ENCODE data around the gene TICAM1.
A peak's percentile ranks its signal among the peaks of the same experiment; 100 is the strongest.
"Not testable (repeated sequence)": the region's sequence is repeated elsewhere in the genome, so short reads cannot be mapped to it uniquely, and the experiment has no call there.

Gene TICAM1

DNA sequence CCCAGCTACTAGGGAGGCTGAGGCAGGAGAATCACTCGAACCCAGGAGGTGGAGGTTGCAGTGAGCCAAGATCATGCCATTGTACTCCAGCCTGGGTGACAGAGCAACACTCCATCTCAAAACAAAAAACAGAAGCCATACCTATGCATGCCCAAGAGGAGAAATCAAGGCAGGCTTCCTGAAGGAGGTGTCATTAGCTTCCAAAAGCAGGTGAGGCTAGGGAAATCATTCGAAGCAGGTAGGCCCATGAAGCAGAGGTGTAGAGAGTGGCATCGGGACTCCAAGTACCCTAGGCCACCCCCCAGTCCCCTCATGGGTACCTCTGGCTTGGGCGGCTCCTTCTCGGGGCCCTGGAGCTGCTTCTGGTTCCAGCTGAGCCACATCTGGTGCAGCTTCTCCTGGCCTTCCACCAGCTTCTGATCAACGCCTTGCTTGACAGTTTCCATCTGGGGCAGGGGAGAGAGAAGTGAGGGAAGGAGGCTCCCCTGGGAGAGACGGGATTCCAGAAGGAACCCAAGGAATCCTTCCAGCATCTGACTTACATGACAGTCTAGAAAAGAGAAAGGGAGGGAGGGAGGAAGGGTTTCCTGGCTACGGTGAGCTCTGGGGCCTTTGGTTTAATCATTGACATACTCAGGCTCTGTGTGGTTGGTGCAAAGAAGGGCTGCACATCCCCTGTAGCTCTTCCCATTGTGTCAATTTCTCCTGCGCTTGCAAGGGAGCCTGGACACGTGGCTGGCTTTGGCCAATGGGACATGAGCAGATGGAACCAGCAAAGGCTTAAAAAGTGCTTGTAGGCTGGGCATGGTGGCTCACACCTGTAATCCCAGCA lies 13.1 kb upstream of the TICAM1 start:
- DNase-seq, result no peak

GRCh38 chr19:4843647-4843965 lies 12.1 kb upstream of the TICAM1 start:
- no peak for DNase-seq

DNA sequence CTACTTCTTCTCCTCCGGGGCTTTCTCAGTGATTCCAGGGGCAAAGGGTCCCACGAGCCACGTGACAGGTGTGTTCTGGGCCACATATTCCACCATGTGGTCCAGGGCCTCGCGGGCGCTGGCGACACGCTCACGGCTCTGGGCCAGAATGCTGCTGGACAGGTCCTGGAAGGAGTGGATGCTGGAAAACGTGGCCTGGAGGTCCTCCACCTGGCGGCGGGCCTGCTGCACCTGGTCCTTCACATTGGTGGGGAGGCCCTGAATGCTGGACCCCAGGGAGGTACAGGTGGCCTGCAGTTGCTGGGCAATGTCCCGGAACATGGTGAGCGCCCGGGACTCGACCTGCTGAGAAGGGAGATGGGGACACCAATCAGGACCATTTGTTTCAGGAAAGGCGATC lies 7.7 kb upstream of the TICAM1 start:
- no peak for DNase-seq

DNA sequence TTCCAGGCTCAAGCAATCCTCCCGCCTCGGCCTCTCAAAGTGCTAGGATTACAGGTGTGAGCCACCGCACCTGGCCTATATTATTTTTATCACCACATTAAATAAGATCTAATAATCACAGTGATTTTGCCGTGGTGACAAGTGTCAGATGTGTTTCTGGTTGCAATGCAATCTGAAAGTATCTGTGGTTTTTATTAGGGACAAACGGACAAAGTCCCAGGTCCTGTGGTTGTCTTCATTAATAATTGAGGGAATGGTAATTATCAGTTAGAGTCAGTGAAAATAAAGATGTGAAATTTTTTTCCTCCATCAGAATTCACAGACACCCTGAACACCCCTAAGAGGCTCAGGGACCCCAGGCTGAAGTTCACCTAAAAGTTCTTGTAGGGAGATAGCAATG lies 1.3 kb upstream of the TICAM1 start:
- no peak for DNase-seq

GRCh38 chr19:4831979-4832340 lies 448 bp upstream of the TICAM1 start:
- DNase-seq, result not testable (repeated sequence)

- no peak for DNase-seq
Measured at GRCh38 chr19:4830768-4831265, 695 bp downstream of the TICAM1 start.

DNA sequence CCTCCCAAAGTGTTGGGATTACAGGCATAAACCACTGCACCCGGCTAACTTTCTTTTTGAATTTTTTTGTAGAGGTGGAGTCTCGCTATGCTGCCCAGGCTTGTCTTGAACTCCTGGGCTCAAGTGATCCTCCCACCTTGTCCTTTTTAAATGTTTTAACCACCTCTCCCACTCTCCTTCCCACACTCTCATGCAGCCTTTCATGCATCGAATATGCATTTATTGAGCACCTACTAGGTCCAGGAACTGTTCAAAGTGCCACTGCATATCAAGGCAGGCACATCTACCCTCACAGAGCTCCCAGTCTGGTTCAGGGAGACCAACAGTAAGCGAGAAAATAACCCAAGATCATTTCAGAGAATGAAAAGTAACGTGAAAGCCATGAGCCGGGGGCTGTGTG lies 1.2 kb downstream of the TICAM1 start:
- DNase-seq, result no peak

DNA sequence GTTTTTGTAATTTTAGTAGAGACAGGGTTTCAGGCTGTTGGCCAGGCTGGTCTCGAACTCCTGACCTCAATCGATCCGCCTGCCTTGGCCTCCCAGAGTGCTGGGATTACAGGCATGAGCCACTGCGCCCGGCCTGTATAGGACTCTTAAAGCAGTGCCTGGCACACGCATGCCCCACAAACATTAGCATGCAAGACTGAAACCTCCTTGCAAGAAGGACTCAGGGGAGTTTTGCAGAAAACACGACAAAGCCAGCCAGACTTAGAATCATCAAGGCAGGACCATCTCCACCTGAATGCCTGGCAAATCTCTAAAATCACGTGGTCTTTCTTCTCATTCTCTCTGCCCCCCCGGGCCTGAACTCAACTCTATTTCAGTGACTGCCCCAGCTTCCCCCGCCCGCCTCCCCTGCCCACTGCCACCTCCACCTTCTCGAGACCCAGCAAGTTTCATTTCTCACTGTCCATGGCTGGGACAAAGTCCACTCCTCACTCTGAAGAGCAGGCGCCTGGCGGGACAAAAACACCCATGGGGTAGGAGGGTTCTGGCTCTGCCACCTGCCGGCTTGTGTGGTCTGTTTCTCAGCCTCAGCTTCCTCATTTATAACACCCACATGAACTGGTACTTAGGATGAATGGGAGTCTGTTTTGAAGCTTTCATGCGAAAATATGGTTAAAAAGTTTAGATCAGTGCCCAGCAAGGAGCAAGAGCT lies 2.4 kb downstream of the TICAM1 start:
- peak in 1 of 2 donors; percentile 27 for DNase-seq

DNA sequence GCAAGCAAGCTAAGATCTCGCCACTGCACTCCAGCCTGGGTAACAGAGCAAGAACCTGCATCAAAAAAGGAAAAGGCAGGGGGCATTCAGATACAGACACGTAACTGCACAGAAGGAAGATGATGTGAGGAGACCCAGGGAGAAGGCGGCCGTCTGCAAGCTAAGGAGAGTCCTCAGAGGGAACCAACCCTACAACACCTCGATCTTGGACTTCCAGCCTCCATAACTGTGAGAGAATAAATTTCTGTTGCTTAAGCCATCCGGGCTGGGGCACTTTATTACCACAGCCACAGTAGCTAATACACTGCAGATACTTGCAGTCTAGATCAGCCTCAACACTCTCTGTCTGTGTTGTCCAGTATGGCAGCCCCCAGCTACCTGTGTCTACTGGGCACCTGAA lies 7.9 kb downstream of the TICAM1 start:
- DNase-seq, result no peak

GRCh38 chr19:4822354-4822753 lies 9.2 kb downstream of the TICAM1 start:
- DNase-seq, result not testable (repeated sequence)

GRCh38 chr19:4821265-4821664 lies 10.2 kb downstream of the TICAM1 start:
- no peak for DNase-seq

DNA sequence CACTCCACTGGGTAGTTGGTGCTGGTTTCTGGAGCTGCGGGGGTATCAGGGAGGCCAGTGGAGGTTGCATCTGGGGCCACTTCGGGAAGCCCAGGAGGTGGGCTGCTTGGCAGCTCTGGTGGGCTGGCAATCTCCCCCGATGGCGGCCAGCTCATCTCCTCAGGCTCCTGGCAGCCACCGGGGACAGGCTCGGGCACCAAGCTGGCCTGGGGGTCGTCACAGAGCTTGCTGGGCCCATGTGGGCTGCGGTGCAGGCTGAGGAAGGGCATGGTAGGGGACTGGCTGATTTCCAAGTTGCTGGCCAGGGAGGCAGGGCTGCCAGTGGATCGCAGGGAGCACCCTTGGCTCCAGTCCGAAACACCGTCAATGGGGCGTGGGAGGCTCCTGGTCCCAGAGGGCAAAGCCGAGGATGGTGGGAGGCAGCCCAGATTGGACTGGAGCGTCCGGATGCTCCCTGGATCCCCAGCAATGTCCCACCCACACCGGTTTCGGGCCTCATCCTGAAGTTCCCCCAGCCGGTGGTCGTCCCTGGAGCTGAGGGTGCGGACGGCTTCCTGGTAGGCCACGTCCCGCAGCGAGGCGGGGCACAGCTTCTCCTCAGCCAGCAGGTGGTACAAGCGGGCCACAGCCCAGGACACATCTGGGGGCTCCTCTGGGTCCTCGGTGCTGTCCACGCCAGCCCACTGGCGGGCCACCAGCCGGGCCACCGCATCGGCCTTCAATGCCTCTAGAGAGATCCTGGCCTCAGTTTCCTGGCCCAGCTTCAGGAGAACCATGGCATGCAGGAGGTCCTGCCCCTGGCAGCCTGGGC lies 13.8 kb downstream of the TICAM1 start:
- no peak for DNase-seq

DNA sequence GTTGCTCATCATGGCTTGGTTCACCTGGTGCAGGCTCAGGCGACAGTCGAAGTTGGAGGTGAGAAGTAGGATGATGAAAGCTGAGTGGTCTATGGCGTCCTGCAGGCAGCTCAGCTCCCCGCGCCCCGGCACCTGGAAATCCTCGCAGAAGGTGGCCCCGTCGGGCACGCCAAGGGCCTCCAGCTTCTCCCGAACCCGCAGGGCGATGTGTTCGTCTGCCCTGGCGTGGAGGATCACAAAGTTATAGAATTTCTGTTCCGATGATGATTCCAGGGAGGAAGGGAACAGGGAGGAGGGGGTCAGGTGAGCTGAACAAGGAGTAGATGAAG lies 14.6 kb downstream of the TICAM1 start:
- DNase-seq, result no peak

- DNase-seq, result no peak
Measured at GRCh38 chr19:4816202-4816949, 15.1 kb downstream of the TICAM1 start.

DNA sequence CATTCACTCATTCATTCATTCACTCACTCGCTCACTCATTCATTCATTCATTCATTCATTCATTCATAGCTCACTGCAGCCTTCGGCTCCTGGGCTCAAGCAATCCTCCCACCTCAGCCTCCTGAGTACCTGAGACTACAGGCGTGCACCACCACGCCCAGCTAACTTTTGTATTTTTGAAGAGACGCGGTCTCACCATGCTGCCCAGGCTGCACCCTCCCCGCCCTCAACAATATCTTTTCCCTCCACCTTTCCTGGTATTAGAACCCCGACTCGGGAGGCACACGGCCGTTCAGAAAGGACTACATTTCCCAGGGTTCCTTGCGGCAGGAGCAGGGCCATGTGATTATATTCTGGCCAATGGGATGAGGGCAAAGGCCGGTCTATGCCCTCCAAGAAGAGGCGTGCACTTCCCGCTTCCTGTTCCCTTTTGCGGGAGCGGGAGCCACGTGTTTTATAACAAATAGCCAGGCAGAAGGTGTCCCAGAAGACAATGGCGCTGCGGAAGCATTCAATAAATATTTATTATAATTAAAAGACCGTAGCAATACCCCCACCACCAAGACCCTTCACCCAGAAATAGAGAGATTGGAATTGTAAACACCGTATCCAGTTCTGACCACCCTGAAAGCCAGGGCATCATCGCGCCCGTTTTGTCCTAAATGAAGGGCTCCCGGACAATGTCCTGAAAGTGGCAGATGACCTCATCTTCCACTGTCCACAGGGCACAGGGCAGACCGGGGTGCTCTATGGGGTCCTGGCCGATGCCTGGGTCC lies 15.9 kb downstream of the TICAM1 start:
- DNase-seq, result peak; percentile 84

DNA sequence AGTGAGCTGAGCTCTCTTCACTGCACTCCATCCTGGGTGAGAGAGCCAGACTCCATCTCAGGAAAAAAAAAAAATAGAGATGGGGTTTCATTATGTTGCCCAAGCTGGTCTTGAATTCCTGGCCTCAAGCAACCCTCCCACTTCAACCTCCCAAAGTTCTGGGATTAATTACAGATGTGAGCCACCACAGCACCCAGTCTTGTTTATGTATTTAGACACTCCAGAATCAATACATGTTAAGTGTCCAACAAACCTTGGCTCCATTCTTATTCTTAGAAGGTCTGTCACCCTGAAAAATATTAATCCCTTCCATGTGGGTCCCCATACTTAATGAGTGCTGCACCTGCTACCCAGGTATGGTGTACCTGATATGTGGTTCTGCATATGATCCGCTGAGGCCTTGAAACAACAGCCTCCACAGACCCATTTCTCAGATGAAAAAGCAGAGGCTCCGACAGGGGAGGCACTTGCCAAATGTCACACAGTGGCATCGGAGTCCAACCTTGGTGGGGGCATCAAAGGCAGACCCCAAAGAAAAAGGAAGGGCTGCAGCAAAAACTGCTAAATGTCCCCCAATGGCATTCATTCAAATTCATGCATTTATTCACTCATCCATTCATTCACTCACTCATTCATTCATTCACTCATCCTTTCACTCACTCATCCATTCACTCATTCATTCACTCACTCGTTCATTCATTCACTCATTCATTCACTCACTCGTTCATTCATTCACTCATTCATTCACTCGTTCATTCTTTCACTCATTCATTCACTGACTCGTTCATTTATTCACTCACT lies 16.7 kb downstream of the TICAM1 start:
- no peak for DNase-seq

- peak; percentile 83 to 85 for DNase-seq
Measured at GRCh38 chr19:4811328-4812131, 20.0 kb downstream of the TICAM1 start.

DNA sequence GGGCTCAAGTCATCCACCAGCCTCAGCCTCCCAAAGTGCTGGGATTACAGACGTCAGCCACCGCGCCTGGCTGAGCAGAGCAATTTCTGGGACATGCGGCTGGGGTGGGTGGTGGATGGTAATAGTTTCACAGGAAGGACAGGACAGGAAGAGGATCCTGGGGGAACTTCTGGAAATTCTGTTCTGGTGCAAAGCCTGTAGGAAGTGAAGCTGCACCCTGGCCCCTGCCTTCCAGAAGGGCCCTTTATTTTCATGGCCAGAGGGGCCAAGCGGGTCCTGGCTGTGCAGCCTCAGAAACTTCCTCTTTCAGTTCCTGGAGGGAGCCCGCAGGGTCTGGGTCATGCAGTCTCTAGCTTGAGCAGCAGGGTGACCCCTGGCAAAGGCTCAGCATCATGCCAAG lies 24.3 kb downstream of the TICAM1 start:
- DNase-seq, result peak in 1 of 2 donors; percentile 48

GRCh38 chr19:4806384-4806783 lies 25.1 kb downstream of the TICAM1 start:
- DNase-seq, result no peak

DNA sequence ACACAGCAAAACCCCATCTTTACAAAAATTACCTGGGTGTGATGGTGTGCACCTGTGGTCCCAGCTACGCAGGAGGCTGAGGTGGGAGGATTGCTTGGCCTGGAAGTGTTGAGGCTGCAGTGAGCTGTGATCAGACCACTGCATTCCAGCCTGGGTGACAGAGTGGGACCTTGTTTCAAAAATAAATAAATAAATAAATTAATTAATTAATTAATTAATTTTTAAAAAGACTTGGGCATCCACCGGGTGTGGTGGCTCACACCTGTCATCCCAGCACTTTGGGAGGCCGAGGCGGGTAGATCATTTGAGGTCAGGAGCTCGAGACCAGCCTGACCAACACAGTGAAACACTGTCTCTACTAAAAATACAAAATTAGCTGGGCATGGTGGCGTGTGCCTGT lies 26.4 kb downstream of the TICAM1 start:
- DNase-seq, result not testable (repeated sequence)
